DOHH2 (cell line): ENCODE results near the gene OR10H4.

Source experiments
- H3F3A ChIP-seq: fragments of 200-600 bp; sonication (generic), shearing (Covaris generic); 2 replicates; pipeline ENCODE4 v1.6.0; 2016; ENCODE audit warnings: antibody characterized with exemption, mild to moderate bottlenecking; ENCODE audit not compliant: control insufficient read depth, insufficient read depth
- H3K27ac ChIP-seq: fragments of 200-600 bp; sonication (generic); 2 replicates; pipeline ENCODE4 v1.5.1; 2014; ENCODE audit warnings: low read depth, mild to moderate bottlenecking, low read length, moderate library complexity
- H3K27me3 ChIP-seq: fragments of 200-600 bp; sonication (generic); 2 replicates; pipeline ENCODE4 v1.6.1; 2014; ENCODE audit warnings: mild to moderate bottlenecking, low read length, mixed read lengths; ENCODE audit not compliant: control insufficient read depth
- H3K36me3 ChIP-seq: fragments of 200-600 bp; sonication (generic); 2 replicates; pipeline ENCODE4 v1.6.1; 2014; ENCODE audit warnings: mild to moderate bottlenecking, low read length, moderate library complexity, mixed read lengths; ENCODE audit not compliant: control insufficient read depth
- H3K4me1 ChIP-seq: fragments of 200-600 bp; sonication (generic); 2 replicates; pipeline ENCODE4 v1.6.1; 2014; ENCODE audit warnings: mild to moderate bottlenecking, low read length, mixed read lengths; ENCODE audit not compliant: control insufficient read depth
- H3K4me2 ChIP-seq: fragments of 200-600 bp; sonication (generic); 2 replicates; pipeline ENCODE4 v1.6.0; 2014; ENCODE audit warnings: mild to moderate bottlenecking, low read length, moderate library complexity
- H3K4me3 ChIP-seq: fragments of 200-600 bp; sonication (generic); 2 replicates; pipeline ENCODE4 v1.5.1; 2014; ENCODE audit warnings: mild to moderate bottlenecking, low read length, mixed read lengths
- H3K79me2 ChIP-seq: fragments of 200-600 bp; sonication (generic); 2 replicates; pipeline ENCODE4 v1.6.1; 2014; ENCODE audit warnings: mild to moderate bottlenecking, low read length, mixed read lengths; ENCODE audit not compliant: control insufficient read depth
- H3K9me2 ChIP-seq: fragments of 200-600 bp; sonication (generic); replicated peaks from 2 replicates; pipeline ENCODE4 v1.6.1; 2014; ENCODE audit warnings: mild to moderate bottlenecking, low read length, mixed read lengths; ENCODE audit not compliant: control insufficient read depth
- H3K9me3 ChIP-seq: fragments of 200-600 bp; sonication (generic); 2 replicates; pipeline ENCODE4 v1.6.1; 2014; ENCODE audit warnings: antibody characterized with exemption, low read length, mixed read lengths; ENCODE audit not compliant: control insufficient read depth, insufficient read depth
- H4K20me1 ChIP-seq: fragments of 200-600 bp; sonication (generic); 2 replicates; pipeline ENCODE4 v1.6.0; 2014; ENCODE audit warnings: low read depth, mild to moderate bottlenecking, antibody characterized with exemption, low read length, moderate library complexity; ENCODE audit not compliant: control insufficient read depth, insufficient read depth
- CTCF ChIP-seq: fragments of 200-600 bp; sonication (generic); IDR thresholded peaks from one replicate; pipeline ENCODE4 v1.5.1; 2014; ENCODE audit warnings: antibody characterized with exemption, mild to moderate bottlenecking, low read depth, low read length; ENCODE audit not compliant: poor library complexity, severe bottlenecking
- EZH2phosphoT487 ChIP-seq: fragments of 200-600 bp; sonication (generic); IDR thresholded peaks from 2 replicates; pipeline ENCODE4 v1.6.1; 2017; ENCODE audit warnings: borderline replicate concordance, mild to moderate bottlenecking, antibody characterized with exemption, low read length, moderate library complexity, mixed read lengths

The OR10H4 gene

DNA sequence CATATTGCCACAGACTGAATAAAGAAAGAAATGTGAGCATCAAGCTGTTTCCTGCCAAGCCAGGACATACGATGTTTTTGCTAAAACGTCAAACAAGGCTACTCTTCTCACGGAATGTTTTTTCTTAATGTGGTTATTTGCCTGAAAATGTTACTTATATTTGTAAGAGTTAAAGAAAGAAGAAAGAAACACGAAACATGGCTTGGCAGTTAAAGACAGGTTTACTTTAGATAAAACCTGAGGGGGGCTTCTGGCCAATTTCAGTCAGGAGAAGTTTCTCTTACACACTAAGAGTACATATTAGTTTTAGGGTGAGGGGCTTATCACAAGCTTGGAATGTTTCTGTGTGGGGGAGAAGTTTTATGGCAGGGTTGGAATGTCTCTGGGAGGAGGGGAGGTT lies 4.4 kb upstream of the OR10H4 start:
- Histone ChIP-seq H3F3A (no peaks in the 10 kb centered on the region), H3K36me3 (no peaks in the 10 kb centered on the region), H3K4me3 (no peak overlapping the region), H3K4me1 (no peaks in the 10 kb centered on the region), H4K20me1 (no peaks in the 10 kb centered on the region), H3K4me2 (no peak overlapping the region), H3K79me2 (no peaks in the 10 kb centered on the region), H3K9me2 (no peaks in the 10 kb centered on the region), H3K9me3 (peaks cover 11% of the 10 kb centered on the region; the same call in 1 of the 2 replicates), H3K27ac (no peak overlapping the region), H3K27me3 (0 out of 2 replicates have a peak, but pooled peaks cover 2% of the 10 kb centered on the region)
- no peak for TF ChIP-seq EZH2phosphoT487
- no peak for TF ChIP-seq CTCF

DNA sequence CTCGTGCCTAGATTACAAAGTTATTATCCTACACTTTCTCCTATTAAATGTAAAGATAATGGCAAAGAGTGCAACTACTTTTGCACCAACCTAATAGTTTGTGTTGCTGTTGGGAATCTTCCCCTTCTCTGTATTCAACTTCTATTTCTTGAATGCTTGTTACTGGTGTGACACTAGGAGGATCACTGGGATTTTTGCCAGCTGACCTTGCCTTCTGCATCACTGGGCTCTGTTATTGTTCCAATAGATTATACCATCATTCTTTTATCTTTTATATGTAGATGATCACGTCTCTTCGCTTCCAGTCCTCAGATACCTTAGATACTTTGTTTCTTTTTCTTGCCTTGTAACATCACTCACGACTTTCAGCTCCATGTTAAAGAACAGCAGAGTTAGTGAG lies 3.5 kb upstream of the OR10H4 start:
- Histone ChIP-seq H3K27ac (no peak overlapping the region), H3K9me3 (peaks cover 11% of the 10 kb centered on the region; the same call in 1 of the 2 replicates), H4K20me1 (no peaks in the 10 kb centered on the region), H3K4me2 (no peak overlapping the region), H3F3A (no peaks in the 10 kb centered on the region), H3K36me3 (no peaks in the 10 kb centered on the region), H3K4me1 (no peaks in the 10 kb centered on the region), H3K27me3 (0 out of 2 replicates have a peak, but pooled peaks cover 2% of the 10 kb centered on the region), H3K79me2 (no peaks in the 10 kb centered on the region), H3K9me2 (no peaks in the 10 kb centered on the region), H3K4me3 (no peak overlapping the region)
- TF ChIP-seq EZH2phosphoT487 = no peak
- TF ChIP-seq CTCF = no peak

DNA sequence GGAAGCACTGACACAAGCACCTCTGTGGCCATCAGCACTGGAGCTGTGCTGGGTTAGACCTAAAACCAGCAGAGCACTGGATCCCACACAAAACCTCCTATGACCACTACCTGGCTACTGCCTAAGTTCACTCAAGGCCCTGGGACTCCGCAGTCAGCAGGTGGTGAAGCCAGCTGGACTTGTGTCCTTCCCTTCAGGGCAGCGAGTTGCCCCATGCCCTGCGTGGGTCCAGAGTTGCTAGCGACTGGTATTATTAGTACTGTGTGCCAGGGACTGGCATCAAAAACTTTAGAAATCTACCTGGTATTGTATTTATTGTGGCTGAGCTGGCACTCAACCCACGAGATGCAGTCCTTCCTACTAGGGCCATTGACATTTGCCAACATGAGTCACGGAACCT lies 6.0 kb downstream of the OR10H4 start:
- no peaks in the 10 kb centered on the region for H3K79me2 ChIP-seq
- TF ChIP-seq EZH2phosphoT487 (no peak), CTCF (no peak)
- no peak overlapping the region for H3K4me3 ChIP-seq
- no peak overlapping the region for H3K4me2 ChIP-seq
- H3K36me3 ChIP-seq = no peaks in the 10 kb centered on the region
- no peaks in the 10 kb centered on the region for H3K9me3 ChIP-seq
- no peaks in the 10 kb centered on the region for H3K27me3 ChIP-seq
- H3F3A ChIP-seq = no peaks in the 10 kb centered on the region
- no peak overlapping the region for H3K27ac ChIP-seq
- H3K4me1 ChIP-seq = no peaks in the 10 kb centered on the region
- no peaks in the 10 kb centered on the region for H4K20me1 ChIP-seq
- H3K9me2 ChIP-seq = no peaks in the 10 kb centered on the region

- H3K9me2 ChIP-seq = no peaks in the 10 kb centered on the region
- H3F3A ChIP-seq = no peaks in the 10 kb centered on the region
- H3K27ac ChIP-seq = no peak overlapping the region
- H3K4me1 ChIP-seq = no peaks in the 10 kb centered on the region
- no peak overlapping the region for H3K4me2 ChIP-seq
- no peak for TF ChIP-seq CTCF
- TF ChIP-seq EZH2phosphoT487 = no peak
- H4K20me1 ChIP-seq = no peaks in the 10 kb centered on the region
- no peak overlapping the region for H3K4me3 ChIP-seq
- H3K9me3 ChIP-seq = no peaks in the 10 kb centered on the region
- no peaks in the 10 kb centered on the region for H3K79me2 ChIP-seq
- no peaks in the 10 kb centered on the region for H3K27me3 ChIP-seq
- H3K36me3 ChIP-seq = no peaks in the 10 kb centered on the region
Observed at GRCh38 chr19:15962319-15962718, 13.5 kb downstream of the OR10H4 start.
